HG02852 (cell line): ENCODE results near the gene VAV3.

Source experiments
- ATAC-seq: cut with Tn5 transposase; IDR thresholded peaks from one replicate; pipeline ENCODE4 v1.9.1; 2021; ENCODE audit warnings: mild to moderate bottlenecking, moderate library complexity; ENCODE audit not compliant: unreplicated experiment

The VAV3 gene

DNA sequence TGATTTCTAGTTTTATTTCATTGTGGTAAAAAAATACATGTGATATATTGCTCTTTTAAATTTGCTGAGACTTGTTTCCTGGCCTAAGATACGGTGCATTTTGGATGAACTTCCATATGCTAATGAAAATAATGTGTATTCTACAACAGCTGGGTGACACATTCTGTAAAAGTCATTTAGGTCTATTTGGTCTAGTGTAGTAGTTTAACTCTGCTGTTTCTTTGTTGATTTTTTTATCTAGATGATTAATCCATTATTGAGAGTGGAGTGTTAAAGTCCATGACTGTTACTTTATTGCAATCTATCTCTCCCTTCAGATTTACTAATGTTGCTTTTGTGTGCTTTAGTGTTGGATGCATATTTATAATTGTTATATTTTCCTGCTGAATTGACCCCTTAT lies 161.4 kb downstream of the VAV3 start:
- ATAC-seq: no peak

DNA sequence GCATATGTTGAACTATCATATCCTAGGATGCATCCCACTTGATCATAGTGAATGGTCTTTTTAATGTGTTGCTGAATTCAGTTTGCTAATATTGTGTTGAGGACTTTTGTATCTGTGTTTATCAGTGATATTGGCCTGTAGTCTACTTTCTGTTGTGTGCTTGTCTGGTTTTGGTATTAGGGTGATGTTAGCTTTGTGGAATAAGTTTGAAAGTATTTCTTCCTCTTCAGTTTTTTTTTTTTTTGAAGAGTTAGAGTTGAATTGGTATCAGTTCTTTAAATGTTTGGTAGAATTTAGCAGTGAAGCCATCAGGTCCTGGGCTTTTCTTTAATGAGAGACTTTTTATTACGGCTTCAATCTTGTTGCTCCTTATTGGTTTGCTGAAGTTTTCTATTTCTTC lies 162.3 kb downstream of the VAV3 start:
- ATAC-seq: no peak

DNA sequence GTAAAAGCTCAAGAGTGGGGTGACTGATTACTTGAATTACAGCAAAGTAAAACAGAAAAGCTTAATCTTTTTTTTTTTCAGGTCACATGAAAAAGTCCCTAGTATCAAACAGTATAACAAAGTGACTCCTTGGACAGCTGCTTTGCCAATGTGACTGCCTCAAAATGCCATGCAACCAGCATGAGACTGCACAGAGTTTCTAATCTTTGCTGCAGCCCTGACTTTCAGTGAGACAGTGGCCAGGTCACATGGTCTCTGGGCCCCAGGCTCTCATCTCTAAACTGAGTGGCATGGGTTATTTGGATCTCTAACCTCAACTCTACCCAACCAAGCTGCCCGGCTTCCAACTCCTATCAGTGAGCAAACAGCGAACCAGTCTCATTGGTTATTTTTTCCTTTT lies 169.0 kb downstream of the VAV3 start:
- ATAC-seq: no peak

DNA sequence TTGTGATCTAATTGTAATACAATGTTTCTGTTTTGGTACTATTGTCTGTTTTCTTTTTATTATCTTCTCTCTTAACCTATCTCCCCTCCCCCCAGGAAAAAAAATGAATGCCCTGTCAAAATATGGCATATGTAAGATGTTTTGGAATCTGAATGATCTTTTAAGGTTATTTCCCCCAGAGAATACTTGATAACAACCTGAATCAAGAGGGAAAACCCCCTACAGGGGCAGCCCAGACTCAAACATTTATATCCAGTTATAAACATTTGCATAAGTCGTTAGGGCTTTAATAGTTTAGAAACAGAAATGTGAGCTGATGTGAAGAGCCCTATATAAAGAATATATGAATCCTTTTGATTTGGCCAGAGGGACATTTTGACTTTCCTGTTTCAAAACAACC lies 169.5 kb downstream of the VAV3 start:
- ATAC-seq: no peak

DNA sequence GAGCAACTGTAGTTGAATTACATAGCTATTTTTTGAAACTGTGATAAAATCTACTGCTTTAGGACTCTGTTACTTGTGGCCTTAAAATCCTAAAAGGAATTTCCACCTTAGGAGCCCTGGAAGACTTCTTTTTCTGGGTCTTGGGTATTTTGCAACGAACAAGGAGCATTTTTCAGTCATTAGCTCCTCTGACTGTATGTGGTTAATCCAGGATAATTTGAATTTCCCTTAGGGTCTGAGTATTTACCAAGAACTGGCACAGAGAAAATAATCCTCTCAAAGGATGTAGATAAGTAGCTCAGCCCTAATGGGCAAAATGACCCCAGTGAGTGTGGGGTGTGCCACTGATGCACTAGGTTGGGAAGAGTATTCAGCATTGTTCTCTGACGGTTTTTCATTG lies 170.4 kb downstream of the VAV3 start:
- no peak for ATAC-seq

DNA sequence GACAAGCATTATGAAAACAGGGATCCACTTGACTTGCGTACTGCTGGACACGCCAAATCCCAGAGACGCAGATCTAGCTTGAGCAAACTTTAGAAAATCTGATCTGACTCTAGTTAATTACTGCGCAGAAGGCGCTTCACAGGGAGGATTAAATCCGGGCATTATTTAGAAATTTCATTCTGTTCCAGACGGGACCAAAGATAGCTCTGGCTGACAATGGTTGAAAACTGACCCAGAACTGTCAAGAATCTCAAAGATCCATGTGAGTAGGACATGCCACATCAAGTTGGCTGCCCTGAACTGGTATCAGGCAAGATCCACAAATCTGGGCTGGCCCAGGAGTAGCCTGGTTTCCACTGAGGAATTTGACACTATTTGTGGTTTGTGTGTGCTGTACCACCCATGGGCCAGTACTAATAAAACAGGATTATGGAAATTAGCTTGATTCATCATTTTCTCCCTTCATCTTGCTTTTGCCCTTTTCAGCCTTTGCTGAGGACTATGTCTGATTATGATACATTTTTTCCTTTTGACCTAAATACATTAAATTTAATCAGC lies 171.0 kb downstream of the VAV3 start:
- no peak for ATAC-seq

DNA sequence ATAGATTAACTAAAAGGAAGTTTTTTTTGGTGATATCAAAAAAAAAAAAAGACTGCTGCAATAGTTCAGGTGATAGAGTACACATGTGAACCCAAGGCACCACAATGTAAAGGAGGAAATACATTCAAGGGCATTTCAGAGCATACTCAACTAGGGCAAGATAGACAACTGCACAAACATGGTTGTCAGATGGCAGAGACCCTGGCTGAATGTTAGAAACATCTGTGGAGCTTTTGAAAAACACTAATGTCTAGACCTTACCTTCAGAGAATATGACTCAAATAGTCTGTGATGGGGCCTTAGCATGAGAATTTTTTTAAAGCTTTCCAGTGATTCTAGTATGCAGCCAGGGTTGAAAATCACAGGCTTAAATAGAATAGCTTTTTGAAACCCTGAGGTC lies 173.6 kb downstream of the VAV3 start:
- ATAC-seq: no peak

DNA sequence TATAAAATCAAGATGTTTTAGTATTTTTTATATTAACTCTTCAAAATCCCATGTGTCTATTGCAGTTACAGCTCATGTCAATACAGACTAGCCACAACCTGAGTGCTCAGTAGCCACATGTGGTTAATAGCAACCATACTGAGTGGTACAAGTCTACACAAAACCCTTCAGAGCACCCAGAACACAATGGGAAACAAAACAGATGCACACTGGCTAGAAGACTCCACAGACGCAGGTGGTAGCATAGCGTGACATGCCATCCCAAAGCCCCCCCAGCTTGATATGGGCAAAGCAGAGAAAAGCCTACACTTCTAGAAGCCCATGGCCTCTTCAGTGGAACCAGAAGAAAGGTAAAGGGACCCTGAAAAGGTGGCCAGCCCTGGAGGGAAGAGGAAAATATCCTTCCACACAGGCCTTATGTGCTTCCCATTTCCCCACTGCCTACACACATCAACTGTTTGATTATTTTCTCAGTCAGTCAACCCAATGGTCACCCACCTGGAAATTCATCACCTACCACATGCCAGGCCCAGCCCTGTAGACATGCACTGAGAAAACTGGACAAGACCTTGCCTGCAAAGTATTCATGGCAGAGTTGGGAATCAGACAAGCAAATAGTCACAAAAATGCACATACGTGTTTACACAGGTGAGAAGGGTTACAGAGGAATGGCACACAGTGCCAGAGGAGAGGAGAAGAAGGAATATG lies 175.0 kb downstream of the VAV3 start:
- no peak for ATAC-seq

DNA sequence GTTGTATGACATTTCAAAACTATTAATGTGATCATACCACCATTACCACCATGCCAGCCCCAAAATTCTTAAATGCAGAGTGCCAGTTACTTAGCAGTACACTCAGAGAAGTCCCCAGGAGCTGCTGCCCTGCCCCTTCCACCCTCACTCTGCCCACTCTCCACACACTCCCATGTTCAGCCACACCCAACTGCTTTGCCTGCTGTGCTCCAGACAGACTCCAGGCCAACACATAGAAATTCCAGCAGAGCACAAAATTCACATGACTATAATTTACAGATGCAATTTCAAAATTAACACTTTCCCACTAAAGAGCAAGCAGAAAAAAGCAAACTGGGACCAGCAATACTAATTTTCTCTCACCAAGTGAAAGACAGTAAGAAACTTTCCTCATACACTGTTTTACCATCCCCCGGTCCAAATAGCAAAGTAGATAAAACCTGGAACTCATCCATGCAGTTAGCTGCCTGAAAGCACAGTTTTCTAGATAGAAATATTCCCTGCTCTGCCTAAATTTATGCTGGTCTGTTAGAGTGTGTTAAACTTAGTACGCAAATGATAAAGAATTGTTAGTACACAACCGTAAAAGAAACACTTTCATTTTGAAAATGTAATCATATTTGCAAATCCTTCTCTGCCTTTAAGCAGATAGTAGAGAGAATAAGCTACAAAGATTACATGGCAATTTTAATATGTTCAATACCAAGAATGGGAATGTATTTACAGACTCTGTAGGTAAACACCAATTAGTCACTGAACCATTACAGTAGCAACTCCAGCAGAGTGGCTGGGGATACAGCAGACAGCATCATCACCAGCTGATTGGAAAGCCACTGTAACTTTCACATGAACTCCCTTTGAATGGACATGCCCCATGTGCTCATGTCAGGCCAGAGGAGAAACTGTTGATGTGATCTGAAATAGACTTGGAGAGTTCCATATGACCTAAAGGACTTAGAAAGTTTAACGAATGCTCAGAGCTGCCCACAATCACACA lies 176.5 kb downstream of the VAV3 start:
- ATAC-seq: no peak

DNA sequence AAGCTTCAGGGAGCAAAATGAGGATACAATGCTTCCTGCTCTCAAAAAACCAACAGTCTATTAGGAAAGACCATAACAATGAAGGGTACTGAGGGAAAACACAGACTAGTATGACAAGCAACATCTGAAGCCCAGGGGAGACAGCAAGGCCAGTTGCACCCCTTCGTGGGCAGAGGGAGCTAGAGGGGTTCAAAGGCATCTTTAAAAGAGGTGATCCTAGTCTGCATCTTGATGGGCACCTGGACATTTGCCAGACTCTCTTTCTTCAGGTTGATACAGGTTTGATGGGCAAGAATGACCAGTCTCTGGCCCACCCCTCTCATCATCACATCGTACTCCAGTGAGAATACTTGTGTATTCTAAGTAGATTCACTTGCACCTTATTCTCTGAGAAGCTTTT lies 177.7 kb downstream of the VAV3 start:
- ATAC-seq: no peak

DNA sequence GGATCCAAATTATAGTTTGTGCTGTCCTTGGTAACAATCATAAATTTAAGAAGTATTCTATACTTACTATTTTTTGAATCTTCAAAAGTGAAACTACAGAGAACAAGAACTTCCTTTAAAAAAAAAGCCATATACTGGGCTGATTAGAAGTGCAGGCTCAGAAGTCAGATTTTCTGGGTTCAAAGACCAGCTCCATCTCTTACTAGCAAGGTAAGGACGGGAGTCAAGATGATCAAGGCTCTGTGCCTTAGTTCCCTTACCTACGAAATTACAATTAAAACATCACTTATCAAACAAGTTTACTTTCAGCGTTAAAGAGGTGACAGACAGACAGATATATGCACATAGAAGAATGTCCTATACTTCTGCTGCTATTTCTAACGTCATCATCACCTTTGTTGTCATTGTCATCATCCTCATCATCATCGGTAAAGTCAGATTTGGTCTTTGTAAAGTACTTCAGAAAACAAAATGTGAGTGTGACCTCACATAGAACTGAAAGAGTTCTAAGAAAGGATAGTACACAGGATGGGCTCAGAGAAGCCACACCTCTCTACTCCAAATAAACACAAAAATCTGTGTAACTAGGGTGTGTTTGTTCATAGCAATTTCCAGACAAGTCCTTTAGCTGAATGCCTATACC lies 178.7 kb downstream of the VAV3 start:
- no peak for ATAC-seq

DNA sequence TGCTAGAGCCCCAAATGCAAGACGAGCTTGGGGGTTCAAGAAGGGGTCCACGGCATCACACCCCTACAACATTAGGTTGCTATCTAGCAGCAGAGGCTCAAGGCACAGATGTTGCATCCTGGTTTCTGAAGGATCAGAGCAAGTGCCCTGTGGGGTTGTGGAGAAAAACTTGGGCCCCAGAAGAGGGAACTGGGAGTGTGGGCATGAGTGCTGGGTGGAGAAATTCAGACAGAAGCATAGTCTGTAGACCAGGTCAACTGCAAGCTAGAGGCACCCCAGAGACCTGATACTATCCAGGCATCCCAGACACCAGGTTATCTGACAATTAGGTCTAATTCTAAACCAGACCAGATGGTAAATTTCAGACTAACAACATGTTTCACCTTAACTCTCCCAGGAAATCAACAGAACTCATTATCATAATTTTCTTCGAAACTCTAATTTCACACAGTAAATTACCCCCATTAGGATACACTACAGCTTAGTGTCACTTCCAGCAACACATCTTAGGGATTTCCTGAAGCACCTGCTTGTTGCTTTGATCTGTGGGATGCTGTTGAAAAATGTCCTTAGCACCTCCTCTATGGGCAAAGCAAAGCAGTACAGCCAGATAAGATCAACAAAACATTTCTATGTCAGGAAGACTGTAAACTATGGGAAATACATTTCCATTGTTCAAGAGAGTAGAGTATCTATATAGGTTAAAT lies 179.3 kb downstream of the VAV3 start:
- no peak for ATAC-seq

DNA sequence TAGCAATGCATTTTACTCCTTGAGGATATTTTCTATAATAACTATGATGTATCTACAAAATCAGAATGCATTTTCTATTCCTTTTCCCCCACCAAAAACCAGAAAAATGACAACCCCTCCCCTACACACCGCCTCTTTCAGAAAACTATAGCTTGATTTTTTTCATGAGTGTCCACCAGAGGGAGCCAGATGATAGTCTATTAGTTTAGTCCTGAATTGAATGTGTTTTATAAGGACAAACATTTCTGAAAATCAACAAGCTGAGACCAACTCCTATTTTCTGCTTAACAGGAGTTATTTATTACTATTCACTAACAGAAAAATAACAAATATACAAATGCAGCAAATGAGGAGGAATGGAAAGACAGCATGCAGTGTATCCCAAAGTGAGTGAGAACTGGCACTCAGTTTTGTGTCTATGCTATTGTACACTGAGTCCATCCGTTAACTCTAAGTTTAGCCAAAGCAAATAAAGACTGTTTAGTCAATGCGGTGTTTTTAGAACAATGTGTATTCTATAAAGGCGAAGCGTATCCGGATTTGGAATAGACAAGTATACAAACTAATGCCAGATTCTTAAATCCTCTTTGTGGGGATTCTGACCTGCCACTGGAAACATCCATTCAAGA lies 182.6 kb downstream of the VAV3 start:
- no peak for ATAC-seq

DNA sequence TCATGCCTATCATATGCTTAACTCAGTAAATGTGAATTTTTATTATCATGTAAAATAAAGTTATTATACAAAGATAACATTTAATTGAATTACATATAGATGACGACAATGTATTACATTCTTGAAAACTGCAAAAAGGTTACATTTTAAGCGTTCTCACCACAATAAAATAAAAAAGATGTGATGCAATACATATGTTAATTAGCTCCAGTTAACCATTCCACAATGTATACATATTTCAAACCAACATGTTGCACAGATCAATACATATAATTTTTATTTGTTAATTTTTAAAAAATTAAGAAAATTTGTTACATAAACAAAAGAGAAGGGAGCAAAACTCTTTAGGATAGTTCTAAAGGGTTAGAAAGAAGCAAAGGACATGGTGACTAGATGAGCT lies 183.7 kb downstream of the VAV3 start:
- no peak for ATAC-seq

DNA sequence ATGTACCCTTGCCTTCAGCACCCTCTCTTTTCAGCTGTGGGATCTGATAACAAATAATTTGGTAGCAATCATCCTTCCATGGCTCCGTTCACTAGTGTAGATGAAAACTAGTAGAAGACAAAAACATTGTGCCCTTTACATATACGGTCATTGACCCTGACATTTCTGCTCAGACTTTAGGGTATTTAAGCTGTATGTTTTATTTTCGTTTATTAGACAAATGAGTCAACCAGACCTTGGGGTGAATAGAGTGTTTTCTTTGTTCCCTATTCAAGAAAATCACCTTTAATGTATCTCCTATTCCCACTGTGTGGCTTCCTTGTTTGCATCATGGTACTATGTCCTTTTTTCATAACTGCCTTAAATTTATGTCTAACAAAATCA lies 187.3 kb downstream of the VAV3 start:
- ATAC-seq: no peak

DNA sequence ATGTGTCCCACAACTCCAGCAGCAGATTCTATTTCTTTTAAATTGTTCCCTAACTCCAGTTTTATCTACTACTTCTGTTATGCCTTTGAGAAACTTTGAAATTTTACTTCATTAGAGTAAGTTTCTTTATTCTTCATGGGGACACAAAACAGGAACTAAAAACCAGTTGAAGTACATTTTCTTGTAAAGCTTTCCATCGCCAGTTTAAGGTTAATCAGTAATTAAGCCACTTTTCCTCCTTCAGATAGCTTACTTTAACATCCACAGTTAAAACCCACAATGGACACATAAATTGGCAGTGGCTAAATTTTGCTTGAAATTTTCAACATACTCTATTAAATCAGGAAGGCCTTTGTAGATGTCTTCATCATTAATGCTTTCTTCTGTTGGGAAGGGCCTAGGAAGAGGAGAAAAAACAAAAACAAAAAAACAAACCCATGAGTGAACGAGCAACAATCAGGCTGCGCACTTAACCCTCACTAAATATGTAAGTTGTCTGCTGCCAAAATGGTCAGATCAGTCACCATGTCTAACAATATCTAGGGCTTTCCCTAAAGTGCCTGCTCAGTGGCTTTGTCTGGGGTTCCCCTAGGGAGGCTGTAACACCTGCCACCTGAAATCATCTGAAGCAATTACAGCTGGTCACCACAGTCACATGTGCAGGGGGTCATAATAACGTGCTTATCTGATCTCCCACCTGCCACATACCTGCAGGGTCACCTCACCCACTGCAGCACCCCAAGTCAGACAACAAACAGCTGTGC lies 187.9 kb downstream of the VAV3 start:
- peak; percentile 96 for ATAC-seq

DNA sequence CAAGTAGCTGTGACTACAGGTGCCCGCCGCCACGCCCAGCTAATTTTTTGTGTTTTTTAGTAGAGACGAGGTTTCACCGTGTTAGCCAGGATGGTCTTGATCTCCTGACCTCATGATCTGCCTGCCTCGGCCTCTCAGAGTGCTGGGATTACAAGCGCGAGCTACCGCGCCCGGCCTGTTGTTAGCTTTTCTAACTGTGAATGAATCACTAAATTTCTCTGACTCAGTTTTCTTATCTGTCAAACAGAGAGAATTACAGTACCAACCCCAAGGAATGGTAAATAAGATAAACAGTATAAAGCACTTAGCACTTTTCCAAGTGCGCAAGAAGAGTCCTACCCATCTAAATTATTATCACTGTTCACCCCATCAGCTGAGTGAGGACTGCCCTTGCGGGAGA lies 193.6 kb downstream of the VAV3 start:
- ATAC-seq: no peak

DNA sequence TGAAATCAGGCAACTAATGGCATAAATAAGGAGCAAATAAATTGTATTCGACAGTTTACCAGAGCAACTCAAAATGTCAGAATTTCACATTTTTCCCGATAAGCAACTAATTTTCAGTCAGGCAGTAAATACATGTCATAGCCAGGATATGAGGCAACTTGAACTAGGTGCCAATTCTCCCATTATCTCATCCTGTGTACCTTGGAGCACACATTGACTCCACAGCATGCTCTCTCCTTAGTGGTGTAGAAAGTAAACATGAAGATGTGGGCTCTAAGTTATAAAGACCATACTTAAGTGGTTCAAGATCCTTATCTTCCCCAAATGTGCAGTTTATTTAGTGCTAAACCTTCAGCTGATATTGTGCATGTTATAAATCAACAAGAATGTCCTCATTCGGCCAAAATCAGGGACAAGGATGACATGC lies 197.8 kb downstream of the VAV3 start:
- no peak for ATAC-seq

DNA sequence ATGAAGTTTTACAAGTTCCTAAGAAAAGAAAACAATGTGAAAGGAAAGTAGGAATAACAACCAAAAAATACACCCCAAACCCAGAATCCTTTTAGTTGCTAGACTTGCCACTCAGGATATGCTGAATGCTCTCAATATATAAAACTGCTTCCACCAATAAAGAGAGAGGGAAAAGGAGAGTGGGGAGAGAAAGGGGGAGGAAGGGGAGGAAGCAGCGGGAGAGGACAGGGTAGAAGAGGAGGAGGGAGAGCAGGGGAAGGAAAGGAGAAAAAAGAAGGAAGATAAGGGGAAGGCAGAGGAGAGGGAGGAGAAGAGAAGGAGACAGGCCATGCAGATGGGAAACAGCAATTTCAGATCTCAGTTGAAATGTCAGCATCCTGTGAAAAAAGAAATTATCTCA lies 198.4 kb downstream of the VAV3 start:
- ATAC-seq: no peak
